Caco-2 (cell line): ENCODE data around the gene TMEM9. TPM values are rescaled to one million over a fixed set of nuclear protein-coding genes. Genes with fewer than 3 reads are reported as not detected.

Source experiments
- BruUV-seq: library from RNA; stranded (reverse); fragments of 400-500 nt; replicated peaks from 2 replicates; lab custom pipeline; 2021; lab: Mats Ljungman, UMichigan
- CTCF ChIA-PET: fragments of 300-600 bp; sonication (Branson Sonifier 250); formaldehyde crosslinking; loops from one replicate; lab custom pipeline; 2022; ENCODE audit warnings: antibody characterized with exemption; lab: Charles Lee
- POLR2A ChIA-PET: fragments of 300-600 bp; sonication (Branson Sonifier 250); formaldehyde crosslinking; loops from one replicate; lab custom pipeline; 2022; ENCODE audit warnings: antibody characterized with exemption; lab: Charles Lee
- DNase-seq, 2 experiments: peaks; one replicate each; pipeline versions ENCODE4 v3.0.0 to v3.0.0-alpha.2; 2020 to 2022
- H3K27me3 ChIP-seq: replicated peaks from 2 replicates; pipeline ENCODE4 v1.6.0; 2011; ENCODE audit warnings: low read length; ENCODE audit not compliant: control insufficient read depth, insufficient read depth
- H3K36me3 ChIP-seq: 2 replicates; pipeline ENCODE4 v1.5.1; 2011; ENCODE audit warnings: low read length; ENCODE audit not compliant: control insufficient read depth, insufficient read depth
- H3K4me1 ChIP-seq: fragments of 250-450 bp; sonication (Bioruptor Pico); 2 replicates; pipeline ENCODE4 v1.5.1; 2020; ENCODE audit warnings: mild to moderate bottlenecking
- H3K4me3 ChIP-seq: 2 replicates; pipeline ENCODE4 v1.5.1; 2011; ENCODE audit warnings: low read depth, mild to moderate bottlenecking, control low read depth, low read length
- H3K9me3 ChIP-seq: fragments of 250-450 bp; sonication (Bioruptor Pico); 2 replicates; pipeline ENCODE4 v1.5.1; 2020; ENCODE audit warnings: mild to moderate bottlenecking, moderate library complexity
- H3K27ac Mint-ChIP-seq: one replicate; pipeline ENCODE4 v1.8.0; 2022; ENCODE audit warnings: mixed read lengths; ENCODE audit not compliant: unreplicated experiment
- H3K27me3 Mint-ChIP-seq: one replicate; pipeline ENCODE4 v1.8.0; 2022; ENCODE audit warnings: mixed read lengths; ENCODE audit not compliant: insufficient read depth, unreplicated experiment
- H3K36me3 Mint-ChIP-seq: one replicate; pipeline ENCODE4 v1.8.0; 2022; ENCODE audit warnings: mild to moderate bottlenecking, mixed read lengths; ENCODE audit not compliant: insufficient read depth, unreplicated experiment
- H3K4me1 Mint-ChIP-seq: one replicate; pipeline ENCODE4 v1.8.0; 2022; ENCODE audit warnings: low read depth, mixed read lengths; ENCODE audit not compliant: unreplicated experiment
- H3K4me3 Mint-ChIP-seq: one replicate; pipeline ENCODE4 v1.8.0; 2022; ENCODE audit warnings: mild to moderate bottlenecking, moderate library complexity, mixed read lengths; ENCODE audit not compliant: unreplicated experiment
- H3K9me3 Mint-ChIP-seq: one replicate; pipeline ENCODE4 v1.8.0; 2022; ENCODE audit warnings: mixed read lengths; ENCODE audit not compliant: unreplicated experiment
- intact Hi-C: fragments of 100-400 bp; cut with micrococcal nuclease; formaldehyde crosslinking; loops from one replicate; pipeline ENCODE4 v1.10.0; 2022; ENCODE audit not compliant: unreplicated experiment
- total RNA-seq: library from RNA; stranded (reverse); gene quantifications from 2 replicates; pipeline ENCODE4 v1.2.3, GENCODE V29; 2022
- TF ChIP-seq, protein P1 (sequence below), 2 experiments: fragments of 200-600 bp in 1 of 2; IDR thresholded peaks; 1 replicate in 1 of 2; 2 replicates in 1 of 2; pipeline versions ENCODE4 v1.5.1 to v1.8.0; 2011 to 2022; ENCODE audit warnings: antibody characterized with exemption in 1 of 2, control low read depth in 1 of 2, inconsistent platforms in 1 of 2, low read depth in 1 of 2, low read length in 1 of 2, mild to moderate bottlenecking in 1 of 2, moderate library complexity in 1 of 2; ENCODE audit not compliant: insufficient read depth in 1 of 2, severe bottlenecking in 1 of 2, unreplicated experiment in 1 of 2

The TMEM9 gene
- total RNA-seq, 1 experiment from 2014 or later: 125 TPM

DNA sequence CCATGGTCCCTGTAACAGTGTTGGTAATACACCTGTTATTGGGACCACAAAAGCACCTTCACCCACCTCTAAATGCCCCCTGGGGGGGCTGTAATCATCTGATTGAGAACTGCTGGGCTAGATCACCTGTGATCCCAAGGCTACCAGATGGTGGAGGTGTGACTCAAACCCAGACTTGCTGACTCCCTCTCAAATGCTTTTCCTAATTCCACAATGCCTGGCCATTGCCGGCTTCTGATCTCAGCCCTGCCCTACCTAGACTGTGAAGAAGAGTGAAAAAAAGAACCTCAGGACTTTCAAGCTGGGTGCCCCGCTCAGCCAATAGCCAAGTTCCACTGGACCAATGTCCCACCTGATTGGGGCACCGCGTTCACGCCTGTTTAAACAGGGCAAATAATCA is 9.6 kb downstream of the TMEM9 start:
- Mint-ChIP-seq H3K4me3 (no peak overlapping the region), H3K9me3 (no peaks in the 10 kb centered on the region), H3K27me3 (no peaks in the 10 kb centered on the region), H3K36me3 (peaks cover 39% of the 10 kb centered on the region), H3K27ac (no peak overlapping the region), H3K4me1 (peaks cover 6% of the 10 kb centered on the region)
- Histone ChIP-seq H3K9me3 (no peaks in the 10 kb centered on the region), H3K36me3 (peaks cover 8% of the 10 kb centered on the region; the same call in 1 of the 2 replicates), H3K27me3 (no peaks in the 10 kb centered on the region), H3K4me3 (no peak overlapping the region), H3K4me1 (no peaks in the 10 kb centered on the region; the same call in 1 of the 2 replicates)
- no TSS peak for BruUV-seq
- TF ChIP-seq, protein P1, sequence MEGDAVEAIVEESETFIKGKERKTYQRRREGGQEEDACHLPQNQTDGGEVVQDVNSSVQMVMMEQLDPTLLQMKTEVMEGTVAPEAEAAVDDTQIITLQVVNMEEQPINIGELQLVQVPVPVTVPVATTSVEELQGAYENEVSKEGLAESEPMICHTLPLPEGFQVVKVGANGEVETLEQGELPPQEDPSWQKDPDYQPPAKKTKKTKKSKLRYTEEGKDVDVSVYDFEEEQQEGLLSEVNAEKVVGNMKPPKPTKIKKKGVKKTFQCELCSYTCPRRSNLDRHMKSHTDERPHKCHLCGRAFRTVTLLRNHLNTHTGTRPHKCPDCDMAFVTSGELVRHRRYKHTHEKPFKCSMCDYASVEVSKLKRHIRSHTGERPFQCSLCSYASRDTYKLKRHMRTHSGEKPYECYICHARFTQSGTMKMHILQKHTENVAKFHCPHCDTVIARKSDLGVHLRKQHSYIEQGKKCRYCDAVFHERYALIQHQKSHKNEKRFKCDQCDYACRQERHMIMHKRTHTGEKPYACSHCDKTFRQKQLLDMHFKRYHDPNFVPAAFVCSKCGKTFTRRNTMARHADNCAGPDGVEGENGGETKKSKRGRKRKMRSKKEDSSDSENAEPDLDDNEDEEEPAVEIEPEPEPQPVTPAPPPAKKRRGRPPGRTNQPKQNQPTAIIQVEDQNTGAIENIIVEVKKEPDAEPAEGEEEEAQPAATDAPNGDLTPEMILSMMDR (IDR thresholded peaks at IDR 0.05; ENCODE audit: insufficient read depth in 1 of 2, low read depth in 1 of 2, low read length in 1 of 2, severe bottlenecking in 1 of 2, unreplicated experiment in 1 of 2): no peak
- intact Hi-C loops: no loop called here
- ChIA-PET POLR2A (no interaction called here), CTCF (no interaction called here)
- no peak for DNase-seq

DNA sequence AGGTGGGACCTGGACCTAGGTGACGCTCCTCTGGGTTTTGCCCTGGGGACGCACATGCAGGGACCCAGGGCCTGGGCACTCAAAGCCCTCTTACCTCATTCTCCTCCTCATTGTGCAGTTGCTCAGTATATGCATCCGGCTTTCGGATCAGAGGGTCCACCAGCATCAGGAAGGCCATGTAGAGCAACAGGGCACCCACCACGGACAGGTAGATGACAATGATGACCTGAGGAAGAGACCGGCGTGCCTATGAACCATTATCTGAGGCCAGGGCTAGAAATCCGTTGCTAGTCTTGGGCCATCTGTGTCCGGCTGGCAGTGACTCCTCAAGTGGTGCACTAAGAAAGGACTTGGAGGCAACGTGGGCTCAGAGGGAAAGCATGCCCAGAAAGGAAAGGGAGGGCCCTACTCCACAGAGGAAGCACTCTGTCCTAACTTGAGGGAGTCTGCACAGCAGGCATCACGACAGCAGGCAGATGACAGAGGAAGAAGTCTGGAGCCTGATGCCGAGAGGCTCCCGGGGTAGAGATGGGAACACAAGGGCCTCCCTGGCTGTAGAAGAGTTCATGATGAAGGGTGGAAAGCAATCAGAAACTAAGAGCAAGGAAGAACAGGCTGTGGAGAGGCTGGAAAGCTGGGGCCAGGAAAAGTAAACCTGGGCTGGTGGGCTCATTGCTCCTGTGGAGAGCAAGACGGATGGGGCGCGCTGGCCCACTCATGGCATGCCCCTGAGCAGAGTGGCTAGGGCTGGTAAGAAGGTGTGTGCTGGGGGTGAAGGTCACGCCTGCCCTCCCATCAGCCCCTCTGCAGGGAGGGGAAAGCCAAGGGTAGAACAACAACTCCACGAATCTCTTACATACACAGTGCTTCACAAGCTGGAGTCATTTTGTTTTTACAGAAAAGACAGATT is 10.3 kb downstream of the TMEM9 start:
- Histone ChIP-seq H3K4me3 (no peak overlapping the region), H3K36me3 (peaks cover 7% of the 10 kb centered on the region; the same call in 1 of the 2 replicates), H3K27me3 (no peaks in the 10 kb centered on the region), H3K9me3 (no peaks in the 10 kb centered on the region), H3K4me1 (no peaks in the 10 kb centered on the region; the same call in 1 of the 2 replicates)
- POLR2A ChIA-PET: no interaction called here
- CTCF ChIA-PET: no interaction called here
- no TSS peak for BruUV-seq
- Mint-ChIP-seq H3K9me3 (no peaks in the 10 kb centered on the region), H3K4me3 (no peak overlapping the region), H3K4me1 (peaks cover 6% of the 10 kb centered on the region), H3K27ac (no peak overlapping the region), H3K27me3 (no peaks in the 10 kb centered on the region), H3K36me3 (peaks cover 40% of the 10 kb centered on the region)
- no peak for DNase-seq
- intact Hi-C loops: no loop called here
- TF ChIP-seq, protein P1 (IDR thresholded peaks at IDR 0.05; ENCODE audit: insufficient read depth in 1 of 2, low read depth in 1 of 2, low read length in 1 of 2, severe bottlenecking in 1 of 2, unreplicated experiment in 1 of 2): no peak

DNA sequence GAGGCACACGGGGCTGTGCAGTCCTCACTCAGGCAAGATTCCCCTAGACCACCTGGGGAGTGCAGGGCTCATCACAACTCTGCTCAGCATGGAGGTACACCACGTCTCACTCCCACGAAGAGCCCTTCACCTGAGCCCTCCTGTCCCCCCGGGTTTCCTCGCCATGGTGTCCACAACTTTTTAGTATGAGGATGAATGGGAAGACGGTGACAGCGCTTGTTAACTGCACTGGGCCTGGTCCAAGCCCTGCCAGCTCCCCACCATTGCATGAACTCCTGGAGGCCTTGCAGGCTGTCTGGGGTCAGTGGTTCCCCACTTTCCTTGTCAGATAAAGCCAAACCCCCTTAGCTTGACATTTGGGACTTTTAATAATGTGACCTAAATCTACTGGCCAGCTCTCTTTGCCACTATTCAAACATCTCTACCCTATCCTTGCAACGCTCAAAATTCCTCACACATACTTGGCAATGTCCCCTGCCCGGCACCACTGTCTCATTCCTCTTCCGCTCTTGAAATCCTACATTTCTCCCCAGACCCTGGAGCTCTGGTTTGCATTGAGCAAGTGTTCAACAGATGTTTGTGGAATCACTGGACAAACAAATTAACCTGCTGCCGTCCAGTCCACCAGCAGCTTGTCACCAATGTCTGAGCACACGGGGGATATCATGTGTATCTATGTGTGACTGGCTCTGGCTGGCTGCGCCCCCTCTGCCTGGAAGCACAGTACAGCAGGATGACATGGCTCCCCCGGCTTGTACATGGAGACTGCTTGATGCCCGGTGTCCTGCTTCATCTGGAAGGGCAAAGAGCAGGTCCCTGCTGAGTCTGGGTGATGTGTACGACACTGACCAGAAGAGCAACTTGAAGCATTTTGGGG is 11.2 kb downstream of the TMEM9 start:
- H3K9me3 Mint-ChIP-seq: no peaks in the 10 kb centered on the region
- H3K27me3 ChIP-seq: no peaks in the 10 kb centered on the region
- no peaks in the 10 kb centered on the region; the same call in 1 of the 2 replicates for H3K4me1 ChIP-seq
- peaks cover 3% of the 10 kb centered on the region; the same call in 1 of the 2 replicates for H3K36me3 ChIP-seq
- ChIA-PET POLR2A (no interaction called here), CTCF (no interaction called here)
- no peak overlapping the region for H3K4me3 Mint-ChIP-seq
- no peak overlapping the region for H3K4me3 ChIP-seq
- DNase-seq: no peak
- H3K9me3 ChIP-seq: no peaks in the 10 kb centered on the region
- no peak overlapping the region for H3K27ac Mint-ChIP-seq
- no peaks in the 10 kb centered on the region for H3K27me3 Mint-ChIP-seq
- peaks cover 45% of the 10 kb centered on the region for H3K36me3 Mint-ChIP-seq
- BruUV-seq: no TSS peak
- intact Hi-C loops: no loop called here
- H3K4me1 Mint-ChIP-seq: peaks cover 6% of the 10 kb centered on the region
- TF ChIP-seq, protein P1 (IDR thresholded peaks at IDR 0.05; ENCODE audit: insufficient read depth in 1 of 2, low read depth in 1 of 2, low read length in 1 of 2, severe bottlenecking in 1 of 2, unreplicated experiment in 1 of 2): no peak
